Vagina (tissue), 2 donors: ENCODE data around the gene TLE4.

Source experiments
- CTCF ChIP-seq, 3 experiments: fragments of 450-650 bp in 2 of 3; fragments of 200-600 bp in 1 of 3; sonication (generic) in 1 of 3; IDR thresholded peaks; one replicate each; pipeline ENCODE4 v1.5.1; 2017 to 2019; ENCODE audit warnings: antibody characterized with exemption in 3 of 3, mild to moderate bottlenecking in 2 of 3, moderate library complexity in 2 of 3
- POLR2AphosphoS5 ChIP-seq, 2 donors: sonication (generic); formaldehyde crosslinking; IDR thresholded peaks; one replicate each; pipeline ENCODE4 v1.9.0; 2017; ENCODE audit warnings: antibody characterized with exemption in 2 of 2, mild to moderate bottlenecking in 2 of 2, low read depth in 1 of 2; ENCODE audit not compliant: insufficient read depth in 1 of 2

GRCh38 chr9:79686381-79687130 is 114.8 kb downstream of the TLE4 start:
- TF ChIP-seq CTCF (IDR thresholded peaks at IDR 0.05): no peak
- no peak for TF ChIP-seq POLR2AphosphoS5 (IDR thresholded peaks at IDR 0.05; ENCODE audit: insufficient read depth in 1 of 2, low read depth in 1 of 2)
